LHCN-M2 (cell line): ENCODE data around the gene PTOV1. TPM values are rescaled to one million over a fixed set of nuclear protein-coding genes. Genes with fewer than 3 reads are reported as not detected.

ENCODE experiments used
- DNase-seq: peaks from one replicate; pipeline ENCODE4 v3.0.0-alpha.2; 2012; ENCODE audit warnings: low read depth
- total RNA-seq: library from RNA; depleted of rRNA; stranded (reverse); fragments of >200 nt; gene quantifications from 2 replicates; pipeline ENCODE4 v1.2.3, GENCODE V29; 2014

Gene PTOV1
- total RNA-seq, 1 experiment from 2014 or later = 93.5 TPM

DNA sequence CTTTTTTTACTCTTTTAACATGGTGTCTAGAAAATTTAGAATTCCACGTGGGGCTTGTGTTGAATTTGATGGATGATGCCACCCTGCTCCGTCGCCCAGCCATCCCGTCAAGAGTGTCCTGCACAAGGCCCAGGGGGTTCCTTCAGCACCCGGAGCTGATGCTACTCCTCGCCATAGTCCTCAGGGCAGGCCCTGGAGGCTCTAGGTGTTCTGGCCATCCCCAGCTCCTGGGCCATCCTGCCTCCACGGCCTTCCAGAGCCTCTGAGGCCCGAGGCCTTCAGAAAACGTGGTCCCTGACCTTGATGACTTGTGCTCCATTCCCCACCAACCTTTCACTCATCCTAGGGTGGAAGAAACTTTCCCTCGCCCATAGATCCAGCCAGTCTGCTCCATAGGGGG lies 22.9 kb downstream of the PTOV1 start:
- DNase-seq = no peak

DNA sequence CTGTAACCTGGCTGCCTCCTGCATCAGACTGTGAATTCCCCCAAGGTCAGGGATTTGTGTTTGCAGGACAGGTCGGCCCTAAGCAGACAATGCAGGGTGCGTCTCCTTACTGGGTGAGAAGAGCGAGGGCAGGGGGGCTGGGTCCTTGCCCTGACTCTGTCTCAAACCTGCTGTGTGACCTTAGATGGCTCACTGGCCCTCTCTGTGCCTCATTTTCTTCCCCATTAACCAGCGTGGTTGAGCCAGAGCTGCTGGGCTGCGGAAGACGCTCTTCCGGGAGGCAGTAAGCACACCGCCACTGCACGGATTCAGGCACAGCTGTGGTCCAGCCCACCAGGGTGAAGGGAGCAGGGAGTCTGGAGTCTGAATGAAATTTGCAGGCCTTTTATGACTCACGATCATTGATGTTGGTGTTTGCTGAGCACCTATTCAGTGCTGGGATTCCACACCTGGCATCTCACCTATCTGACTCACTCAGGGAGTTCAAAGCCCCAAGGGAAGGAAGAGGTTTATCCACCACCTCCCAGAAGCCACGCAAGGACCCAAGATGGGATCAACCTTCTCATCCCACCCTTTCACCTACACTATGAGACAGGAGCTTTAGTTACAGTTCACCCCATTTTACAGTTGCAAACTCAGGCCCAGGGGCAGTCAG lies 23.7 kb downstream of the PTOV1 start:
- DNase-seq = no peak

DNA sequence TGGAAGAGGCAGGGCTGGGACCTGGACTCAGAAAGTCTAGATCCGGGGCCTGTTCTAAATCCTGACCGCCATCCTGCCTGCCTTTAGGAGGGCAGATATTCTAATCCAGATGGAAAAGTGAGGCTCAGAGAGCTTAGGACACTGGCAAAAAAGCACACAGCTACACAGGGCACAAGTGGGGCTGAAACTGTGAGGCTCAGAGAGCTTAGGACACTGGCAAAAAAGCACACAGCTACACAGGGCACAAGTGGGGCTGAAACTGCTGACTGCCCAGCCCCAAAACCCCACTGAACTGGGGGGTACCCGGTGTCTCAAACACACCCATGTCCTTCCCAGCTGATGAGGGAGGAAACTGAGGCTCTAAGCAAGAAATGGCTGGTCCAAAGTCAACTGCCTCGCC lies 24.2 kb downstream of the PTOV1 start:
- DNase-seq = no peak

DNA sequence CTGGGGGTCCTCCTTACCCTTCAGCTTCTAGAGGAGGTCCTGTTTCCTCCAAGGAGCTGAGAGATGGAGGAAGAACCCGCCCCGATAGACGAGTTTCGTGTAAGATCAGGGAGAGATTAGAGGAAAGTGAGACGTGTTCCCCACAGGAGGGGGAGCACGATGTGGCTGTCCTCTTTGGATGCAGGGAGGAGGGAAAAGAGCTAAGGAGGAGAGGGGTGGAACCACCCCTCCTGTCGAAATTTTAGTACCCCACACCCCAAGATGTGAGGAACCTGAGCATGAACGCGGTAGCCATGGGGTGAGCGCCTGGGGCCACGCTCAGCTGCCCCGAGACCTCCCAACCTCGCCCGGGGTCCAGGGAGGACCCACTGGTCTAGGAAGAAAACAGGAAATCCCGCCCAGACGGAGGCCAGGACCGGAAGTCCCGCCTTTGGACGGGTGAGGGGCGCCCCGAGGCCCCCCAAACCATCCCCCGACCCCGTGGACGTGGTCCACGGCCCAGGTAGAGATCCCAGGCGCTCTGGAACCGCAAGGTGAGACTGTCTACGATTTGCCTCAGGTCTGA lies 25.0 kb downstream of the PTOV1 start:
- DNase-seq = no peak

DNA sequence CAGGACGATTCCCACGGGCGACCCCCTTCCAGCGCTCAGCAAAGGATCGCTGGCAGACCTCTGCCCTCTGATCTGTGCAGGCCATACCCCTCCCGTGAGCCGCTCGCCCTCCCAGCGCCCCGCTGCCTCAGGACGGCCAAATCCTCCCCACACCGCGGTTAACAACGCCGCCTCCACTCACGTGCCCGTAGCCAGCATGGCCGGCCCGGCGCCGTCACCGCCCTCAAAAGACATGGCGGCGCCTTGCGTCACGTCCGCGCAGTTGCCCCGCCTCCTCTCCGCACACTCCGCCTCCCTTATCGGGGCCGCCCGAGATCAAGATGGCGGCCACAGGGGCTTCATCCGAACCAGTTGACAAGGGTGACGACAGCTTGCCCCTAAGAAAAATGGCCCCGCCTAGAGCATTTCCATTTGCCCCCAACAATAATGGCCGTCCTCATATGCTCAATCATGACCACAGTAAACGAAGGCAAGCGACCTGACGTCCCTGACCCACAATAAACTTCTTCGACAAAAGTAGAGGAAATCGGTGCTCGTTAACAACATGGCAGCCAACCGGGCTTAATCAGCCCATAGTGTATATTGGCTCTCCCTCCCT lies 25.6 kb downstream of the PTOV1 start:
- peak; percentile 98 for DNase-seq

DNA sequence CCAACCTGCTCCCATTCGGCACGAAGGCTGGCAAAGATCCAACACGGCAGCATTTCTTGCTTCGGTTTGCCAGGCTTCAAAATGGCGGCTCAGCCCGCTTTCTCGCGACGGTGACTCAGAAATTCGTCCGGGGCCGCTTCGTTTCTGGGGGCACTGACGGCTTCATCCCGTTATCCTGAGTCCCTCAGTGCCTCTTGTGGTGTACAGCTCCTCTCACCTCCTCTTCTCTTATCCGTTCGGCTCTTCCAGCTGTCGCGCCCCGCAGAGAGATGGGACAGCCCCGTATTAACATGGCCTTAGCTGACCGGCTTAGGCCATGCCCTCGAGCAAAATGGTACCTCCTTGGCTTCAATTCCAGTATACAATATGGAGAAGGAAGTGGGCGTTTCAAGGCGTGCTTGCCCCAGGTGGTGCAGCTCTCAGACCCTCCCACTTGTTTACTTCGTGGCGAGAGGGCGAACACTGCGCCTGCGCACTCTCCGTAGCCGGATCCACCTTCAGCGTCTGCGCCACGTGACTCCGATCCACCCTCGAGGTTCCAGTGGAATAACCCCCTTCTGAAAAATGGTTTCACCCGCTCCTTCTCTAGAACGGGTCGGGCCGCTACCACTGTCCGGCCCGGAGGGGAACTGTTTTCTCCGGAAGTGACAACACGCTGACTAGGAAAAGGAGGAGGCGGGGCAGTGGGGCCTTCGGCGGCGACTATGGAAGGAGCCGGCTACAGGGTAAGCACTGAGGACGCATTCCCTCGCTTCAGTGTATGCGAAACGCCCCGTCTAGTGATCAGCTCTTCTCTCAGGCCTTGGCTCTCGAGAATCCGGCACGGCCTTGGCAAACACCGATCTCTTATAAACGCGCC lies 26.3 kb downstream of the PTOV1 start, which contains the start of the genes AKT1S1 and TBC1D17:
Gene AKT1S1 (minus strand): TSS at position 336 of the 859 bp plus-strand sequence. CDS start 4,060 bp downstream, outside the sequence.
Gene TBC1D17 (plus strand): TSS at position 683 of the 859 bp plus-strand sequence. CDS start 22 bp downstream, at position 705.
- DNase-seq = peak; percentile 100

DNA sequence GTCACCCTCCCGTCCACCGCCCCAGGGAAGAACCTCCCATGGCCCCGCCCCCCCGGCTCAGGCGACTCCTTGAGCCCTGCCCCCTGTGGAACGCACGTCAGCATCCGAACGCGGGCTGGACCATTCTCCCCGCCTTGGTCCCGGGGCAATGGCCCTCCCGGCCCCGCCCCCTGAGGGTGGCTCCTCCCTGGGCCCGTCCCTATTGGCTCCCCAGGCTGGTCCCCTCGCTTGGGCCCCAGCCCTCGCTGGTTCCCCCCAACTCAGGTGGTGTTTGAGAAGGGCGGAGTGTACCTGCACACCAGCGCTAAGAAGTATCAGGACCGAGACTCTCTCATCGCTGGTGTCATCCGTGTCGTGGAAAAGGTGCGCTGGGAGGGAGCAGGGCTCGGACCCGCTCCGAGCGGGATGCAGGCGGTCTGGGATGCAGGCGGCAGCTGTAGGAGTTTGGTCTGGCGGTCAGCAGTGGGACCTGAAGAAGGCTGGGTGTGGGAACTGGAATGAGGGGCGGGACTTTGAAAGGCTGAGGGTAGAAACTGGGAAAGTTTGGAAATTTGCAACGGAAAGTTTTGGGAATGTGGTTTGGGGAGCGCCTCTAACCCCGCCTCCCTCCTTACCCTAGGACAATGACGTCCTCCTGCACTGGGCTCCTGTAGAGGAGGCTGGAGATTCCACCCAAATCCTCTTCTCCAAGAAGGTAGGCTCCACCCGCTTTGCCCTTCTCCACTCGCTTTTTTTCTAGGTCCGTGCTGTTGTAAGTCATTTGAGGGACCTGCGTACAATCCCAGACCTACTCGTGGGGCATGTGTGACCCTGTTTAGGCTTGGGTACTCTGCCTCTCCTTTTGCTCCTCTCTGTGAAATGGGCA lies 27.2 kb downstream of the PTOV1 start:
- DNase-seq = peak; percentile 96

DNA sequence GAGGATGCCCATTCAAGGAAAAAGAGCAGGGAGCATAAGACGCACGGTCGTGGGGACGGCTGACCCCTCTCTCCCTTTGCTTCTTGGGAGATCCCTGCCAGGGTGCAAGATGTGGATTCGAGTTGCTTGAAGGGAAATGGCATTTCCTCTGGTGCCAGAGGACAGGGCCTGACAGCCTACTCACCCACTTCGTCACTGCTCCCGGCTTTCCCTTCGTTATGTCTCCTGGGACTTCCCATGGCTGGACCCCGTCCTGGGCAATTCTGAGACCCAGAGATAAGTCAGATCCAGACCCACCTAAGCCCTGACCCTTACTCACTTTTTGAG lies 27.7 kb downstream of the PTOV1 start:
- no peak for DNase-seq

DNA sequence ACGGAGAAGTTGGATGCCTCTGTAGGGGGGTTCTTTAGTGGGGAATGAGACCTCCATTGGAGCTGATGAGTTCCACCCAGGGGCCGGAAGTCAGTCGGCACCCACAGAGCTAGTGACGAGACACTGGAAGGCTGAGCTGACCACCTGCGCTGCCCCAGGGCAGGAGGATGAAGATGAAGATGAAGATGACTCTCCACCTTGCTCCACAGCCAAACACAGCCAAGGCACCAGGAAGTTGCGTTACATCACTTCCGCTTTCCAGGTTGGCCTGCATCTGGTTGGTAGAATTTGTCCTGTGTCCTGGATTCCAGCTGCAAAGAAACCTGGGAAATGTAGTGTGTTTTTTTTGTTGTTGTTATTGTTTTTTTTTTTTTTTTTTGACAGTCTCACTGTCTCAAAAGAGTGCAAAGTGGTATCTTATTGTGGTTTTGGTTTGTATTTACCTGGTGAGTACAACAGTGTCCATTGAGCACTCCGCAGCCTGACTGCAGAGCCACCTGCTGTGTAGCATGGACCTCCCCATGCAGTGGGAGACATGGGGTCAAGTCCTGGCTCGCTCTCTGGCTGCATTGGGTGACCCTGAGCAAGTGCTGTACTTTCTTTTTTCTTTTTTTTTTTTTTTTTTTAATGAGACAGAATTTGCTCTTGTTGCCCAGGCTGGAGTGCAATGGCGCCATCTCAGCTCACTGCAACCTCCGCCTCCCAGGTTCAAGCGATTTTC lies 28.4 kb downstream of the PTOV1 start:
- DNase-seq = no peak

DNA sequence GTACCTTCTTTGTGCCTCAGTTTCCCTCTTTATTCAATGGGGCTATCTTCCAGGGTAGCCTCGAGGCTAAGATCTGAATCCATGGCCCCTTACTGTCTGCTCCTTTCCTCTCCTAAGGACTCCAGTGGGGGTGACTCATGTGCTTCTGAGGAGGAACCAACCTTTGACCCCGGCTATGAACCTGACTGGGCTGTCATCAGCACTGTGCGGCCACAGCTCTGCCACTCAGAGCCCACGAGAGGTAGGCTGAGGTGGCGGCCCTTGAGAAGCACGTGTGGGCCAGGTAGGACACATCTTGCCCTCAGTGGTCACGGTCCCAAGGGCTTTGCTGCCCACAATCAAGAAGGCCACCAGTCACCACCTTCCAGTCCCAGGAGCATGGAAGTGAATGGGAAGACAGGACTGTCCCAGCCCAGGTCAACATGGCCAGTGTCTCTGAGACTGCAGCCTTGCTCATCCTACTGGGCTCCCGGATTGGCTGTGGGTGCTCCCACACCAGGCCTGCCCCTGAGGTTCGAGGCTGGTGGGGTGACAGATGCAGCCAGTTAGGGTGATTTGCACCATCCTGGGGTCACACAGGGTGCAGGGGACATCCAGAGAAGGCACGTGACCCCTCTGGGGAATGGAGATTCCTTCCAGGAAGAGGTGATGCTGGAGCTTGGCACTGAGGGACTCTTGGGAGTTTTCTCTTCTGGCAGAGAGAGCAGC lies 29.4 kb downstream of the PTOV1 start:
- DNase-seq = no peak

DNA sequence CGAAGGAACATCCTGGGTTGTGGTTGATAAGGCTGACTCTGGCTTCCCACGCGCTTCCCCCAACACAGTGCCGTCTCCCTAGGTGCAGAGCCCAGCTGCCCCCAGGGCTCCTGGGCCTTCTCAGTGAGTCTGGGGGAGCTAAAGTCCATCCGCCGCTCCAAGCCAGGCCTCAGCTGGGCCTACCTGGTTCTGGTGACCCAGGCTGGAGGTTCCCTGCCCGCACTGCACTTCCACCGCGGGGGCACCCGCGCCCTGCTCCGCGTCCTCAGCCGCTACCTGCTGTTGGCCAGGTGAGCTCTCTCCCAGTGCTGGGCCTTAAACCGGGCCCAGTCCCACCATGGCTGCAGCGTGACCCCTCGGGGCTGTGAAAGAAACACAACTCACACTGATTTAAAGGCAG lies 30.2 kb downstream of the PTOV1 start:
- no peak for DNase-seq

DNA sequence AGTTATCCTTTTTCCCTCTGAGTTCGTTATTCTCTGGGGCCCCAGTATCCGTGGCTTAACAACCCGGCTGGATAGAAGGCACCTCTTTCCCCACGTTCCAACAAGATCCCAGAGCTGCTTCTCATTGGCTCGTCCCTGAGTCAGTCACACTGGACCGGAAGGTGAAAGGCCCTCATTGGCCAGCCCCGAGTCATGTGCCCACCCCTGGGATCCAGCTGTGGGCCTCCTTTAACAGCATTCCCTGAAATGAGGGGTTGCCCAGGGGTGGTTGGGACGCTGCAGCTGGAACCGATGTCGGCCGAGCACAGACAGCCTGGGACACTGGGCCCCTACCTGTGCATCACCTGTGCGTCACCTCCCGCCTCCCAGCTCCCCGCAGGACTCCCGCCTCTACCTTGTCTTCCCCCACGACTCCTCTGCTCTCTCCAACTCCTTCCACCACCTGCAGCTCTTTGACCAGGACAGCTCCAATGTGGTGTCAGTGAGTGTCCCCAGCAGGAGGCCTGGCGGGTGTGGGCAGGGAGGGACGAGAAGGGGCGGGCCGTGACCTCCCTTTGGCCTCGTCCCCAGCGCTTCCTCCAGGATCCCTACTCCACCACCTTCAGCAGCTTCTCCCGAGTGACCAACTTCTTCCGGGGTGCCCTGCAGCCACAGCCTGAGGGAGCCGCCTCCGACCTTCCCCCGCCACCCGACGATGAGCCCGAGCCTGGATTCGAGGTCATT lies 30.9 kb downstream of the PTOV1 start:
- no peak for DNase-seq

DNA sequence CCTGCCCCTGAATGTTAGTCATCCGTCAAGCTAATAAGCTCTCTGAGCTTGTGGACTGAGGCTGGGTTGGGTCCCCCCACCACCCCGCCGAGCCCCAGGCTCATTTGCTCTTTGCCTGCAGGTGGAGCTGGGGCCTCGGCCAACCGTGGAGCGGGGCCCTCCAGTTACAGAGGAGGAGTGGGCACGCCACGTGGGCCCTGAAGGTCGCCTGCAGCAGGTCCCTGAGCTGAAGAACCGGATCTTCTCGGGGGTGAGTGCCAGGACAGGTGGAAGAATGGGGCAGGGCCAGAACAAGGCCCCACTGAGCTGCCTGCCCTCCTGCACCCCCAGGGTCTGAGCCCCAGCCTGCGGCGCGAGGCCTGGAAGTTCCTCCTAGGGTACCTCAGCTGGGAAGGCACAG lies 31.7 kb downstream of the PTOV1 start:
- no peak for DNase-seq

DNA sequence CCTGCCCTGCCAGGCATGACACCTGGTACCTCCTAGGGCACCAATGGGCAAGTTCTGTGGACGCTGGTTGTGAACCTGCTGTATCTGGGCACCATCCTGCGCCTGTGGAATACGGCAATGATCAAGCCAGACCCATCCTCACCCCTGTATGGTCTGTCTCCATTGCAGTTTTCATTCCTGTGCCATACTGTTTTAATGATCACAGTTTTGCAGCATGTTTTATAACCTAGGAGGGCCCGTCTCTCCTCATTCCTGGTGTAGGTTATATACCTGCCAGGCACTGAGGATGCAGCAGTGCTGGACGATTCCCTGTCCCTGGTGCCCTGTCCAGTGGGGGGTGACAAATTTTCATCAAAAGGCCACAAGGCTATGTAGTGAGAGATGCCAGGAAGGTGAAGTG lies 32.1 kb downstream of the PTOV1 start:
- no peak for DNase-seq

DNA sequence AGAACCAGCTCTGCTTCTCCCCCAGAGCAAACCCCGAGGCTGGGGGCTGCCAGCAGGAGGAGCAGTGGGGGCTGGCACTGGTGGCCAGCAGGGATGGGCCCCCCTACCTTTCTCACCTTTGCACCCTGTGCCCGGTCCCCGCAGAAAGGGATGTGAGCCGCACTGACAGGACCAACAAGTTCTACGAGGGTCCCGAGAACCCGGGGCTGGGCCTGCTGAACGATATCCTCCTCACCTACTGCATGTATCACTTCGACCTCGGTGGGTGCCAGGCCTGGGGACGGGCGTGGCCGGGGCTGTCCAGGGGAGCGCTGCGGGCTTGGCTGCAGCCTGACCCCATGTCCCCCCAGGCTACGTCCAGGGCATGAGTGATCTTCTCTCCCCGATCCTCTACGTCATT lies 33.1 kb downstream of the PTOV1 start:
- DNase-seq = no peak

DNA sequence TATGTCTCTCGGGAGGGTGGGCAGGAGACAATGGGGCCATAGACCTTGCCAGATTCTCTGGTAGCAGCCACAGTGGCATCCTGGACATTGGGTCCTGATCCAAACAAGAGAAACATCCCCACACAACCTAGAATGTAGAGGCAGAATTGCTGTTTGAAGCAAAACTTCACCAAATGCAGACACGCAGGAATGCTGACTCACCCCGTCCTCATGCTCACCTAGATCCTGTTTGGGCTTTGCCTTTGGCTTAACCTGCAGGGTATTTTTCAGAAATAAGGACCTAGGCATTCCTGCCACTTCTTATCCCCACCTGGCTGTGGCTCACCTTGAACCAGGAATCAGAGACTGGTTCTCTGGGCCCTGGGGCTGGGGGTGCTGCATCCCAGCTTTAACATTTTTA lies 33.8 kb downstream of the PTOV1 start:
- no peak for DNase-seq

DNA sequence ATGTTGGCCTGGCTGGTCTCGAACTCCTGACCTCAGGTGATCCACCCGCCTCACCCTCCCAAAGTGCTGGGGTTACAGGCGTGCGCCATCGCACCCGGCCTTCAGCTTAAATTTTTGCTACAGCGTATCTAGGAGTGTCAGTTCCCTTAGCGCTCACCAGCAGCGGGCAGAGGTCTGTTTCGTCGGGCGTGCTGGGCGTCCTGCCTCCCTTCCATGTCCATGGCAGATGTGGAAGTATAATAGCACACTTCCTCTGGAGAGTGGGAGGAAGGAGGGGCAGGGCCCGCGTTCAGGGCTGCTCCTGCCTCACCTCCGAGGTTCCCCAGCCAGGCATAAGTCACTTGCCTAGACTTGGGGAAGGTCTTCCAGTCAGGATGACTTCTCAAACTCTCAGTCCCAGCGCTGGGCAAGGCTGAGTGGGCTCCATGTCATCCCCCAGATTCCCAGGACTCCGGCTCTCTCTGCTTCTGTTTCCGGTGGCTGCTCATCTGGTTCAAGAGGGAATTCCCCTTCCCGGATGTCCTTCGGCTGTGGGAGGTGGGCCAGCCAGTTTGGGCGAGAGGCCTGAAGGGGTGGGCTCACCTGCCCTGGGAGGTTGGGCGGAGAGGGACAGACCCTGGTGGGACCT lies 36.2 kb downstream of the PTOV1 start:
- DNase-seq = no peak

DNA sequence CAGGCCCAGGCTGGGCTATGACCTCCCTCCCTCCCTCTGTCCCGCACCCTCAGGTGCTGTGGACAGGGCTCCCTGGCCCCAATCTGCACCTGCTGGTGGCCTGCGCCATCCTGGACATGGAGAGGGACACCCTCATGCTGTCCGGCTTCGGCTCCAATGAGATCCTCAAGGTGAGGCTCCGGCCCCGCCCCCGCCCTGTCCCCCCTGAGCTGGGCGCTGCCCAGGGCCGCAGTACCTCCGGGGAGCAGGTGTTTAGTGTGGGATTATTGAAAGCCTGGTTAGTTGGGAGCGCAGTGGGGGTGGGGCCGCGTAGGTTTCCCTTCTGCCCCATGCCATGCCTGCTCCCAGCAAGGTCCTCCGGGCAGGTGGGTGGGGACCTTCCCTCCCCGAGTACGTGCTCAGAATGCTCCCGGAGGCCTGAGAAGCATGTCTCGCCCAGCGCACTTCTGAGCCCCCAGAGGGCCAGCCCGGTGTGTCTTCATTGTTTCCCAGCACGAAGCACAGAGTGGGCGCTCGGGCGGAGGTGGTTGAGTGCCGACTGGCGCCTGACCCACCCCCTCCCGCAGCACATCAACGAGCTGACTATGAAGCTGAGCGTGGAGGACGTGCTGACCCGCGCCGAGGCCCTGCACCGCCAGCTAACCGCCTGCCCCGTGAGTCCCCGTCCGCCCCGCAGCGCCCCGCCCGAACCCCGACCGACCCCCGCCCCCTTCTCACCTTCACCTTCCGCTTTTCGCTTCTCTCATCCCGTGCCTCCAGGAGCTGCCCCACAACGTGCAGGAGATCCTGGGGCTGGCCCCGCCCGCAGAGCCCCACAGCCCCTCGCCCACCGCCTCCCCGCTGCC lies 36.9 kb downstream of the PTOV1 start:
- DNase-seq = no peak
